Measurements from ENCODE around the gene CCDC149. TPM values are rescaled to one million over a fixed set of nuclear protein-coding genes. Genes with fewer than 3 reads are reported as not detected.

Gene CCDC149
- polyA plus RNA-seq, 1 experiment: 10.2 TPM

GRCh38 chr4:24884902-24885301 is 27.9 kb downstream of the CCDC149 start:
- POLR2A ChIA-PET: no interaction called here
- CTCF ChIA-PET: no interaction called here
- no peak for DNase-seq (ENCODE audit: low read depth)

GRCh38 chr4:24881508-24882196 is 31.2 kb downstream of the CCDC149 start:
- ChIA-PET CTCF (no interaction called here), POLR2A (no interaction called here)
- TF ChIP-seq, protein P1, sequence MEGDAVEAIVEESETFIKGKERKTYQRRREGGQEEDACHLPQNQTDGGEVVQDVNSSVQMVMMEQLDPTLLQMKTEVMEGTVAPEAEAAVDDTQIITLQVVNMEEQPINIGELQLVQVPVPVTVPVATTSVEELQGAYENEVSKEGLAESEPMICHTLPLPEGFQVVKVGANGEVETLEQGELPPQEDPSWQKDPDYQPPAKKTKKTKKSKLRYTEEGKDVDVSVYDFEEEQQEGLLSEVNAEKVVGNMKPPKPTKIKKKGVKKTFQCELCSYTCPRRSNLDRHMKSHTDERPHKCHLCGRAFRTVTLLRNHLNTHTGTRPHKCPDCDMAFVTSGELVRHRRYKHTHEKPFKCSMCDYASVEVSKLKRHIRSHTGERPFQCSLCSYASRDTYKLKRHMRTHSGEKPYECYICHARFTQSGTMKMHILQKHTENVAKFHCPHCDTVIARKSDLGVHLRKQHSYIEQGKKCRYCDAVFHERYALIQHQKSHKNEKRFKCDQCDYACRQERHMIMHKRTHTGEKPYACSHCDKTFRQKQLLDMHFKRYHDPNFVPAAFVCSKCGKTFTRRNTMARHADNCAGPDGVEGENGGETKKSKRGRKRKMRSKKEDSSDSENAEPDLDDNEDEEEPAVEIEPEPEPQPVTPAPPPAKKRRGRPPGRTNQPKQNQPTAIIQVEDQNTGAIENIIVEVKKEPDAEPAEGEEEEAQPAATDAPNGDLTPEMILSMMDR (IDR thresholded peaks at IDR 0.05; ENCODE audit: insufficient read depth, low read depth, low read length): no peak
- H3K27me3 ChIP-seq (ENCODE audit: control insufficient read depth, insufficient read depth, low read length): no peaks in the 10 kb centered on the region
- no peak for DNase-seq (ENCODE audit: low read depth)
- H3K36me3 ChIP-seq (ENCODE audit: control insufficient read depth, insufficient read depth, low read length): no peaks in the 10 kb centered on the region
- H3K4me3 ChIP-seq (ENCODE audit: low read depth, low read length): no peak overlapping the region

More at GRCh38 chr4:24884902-24885301, 27.9 kb downstream of the CCDC149 start:
- Histone ChIP-seq H3K4me3 (ENCODE audit: low read depth, low read length) (no peak overlapping the region), H3K36me3 (ENCODE audit: control insufficient read depth, insufficient read depth, low read length) (no peaks in the 10 kb centered on the region), H3K27me3 (ENCODE audit: control insufficient read depth, insufficient read depth, low read length) (no peaks in the 10 kb centered on the region)
- TF ChIP-seq, protein P1 (IDR thresholded peaks at IDR 0.05; ENCODE audit: insufficient read depth, low read depth, low read length): no peak

DNA sequence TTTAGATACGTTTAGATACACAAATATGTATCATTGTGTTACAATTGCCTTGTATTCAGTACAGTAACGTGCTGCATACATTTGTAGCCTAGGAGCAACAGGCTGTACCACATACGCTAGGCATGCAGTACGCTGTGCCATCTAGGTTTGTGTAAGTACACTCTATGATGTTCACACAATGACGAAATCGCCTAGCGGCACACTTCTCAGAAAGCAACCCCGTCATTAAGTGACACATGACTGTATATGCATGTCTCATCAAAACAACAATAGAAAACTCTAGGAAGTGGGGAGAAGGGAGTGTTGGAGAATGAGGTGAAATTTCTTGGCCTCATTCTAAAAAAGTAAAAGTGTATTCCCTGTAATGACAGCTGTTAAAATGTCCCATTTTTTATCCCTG is 32.7 kb downstream of the CCDC149 start:
- ChIA-PET POLR2A (no interaction called here), CTCF (interaction anchor here (0.8 kb wide), 1 partner anchor 217 kb away, joined by 4 read pairs; no protein-coding TSS in a partner anchor)
- Histone ChIP-seq H3K36me3 (ENCODE audit: control insufficient read depth, insufficient read depth, low read length) (no peaks in the 10 kb centered on the region), H3K27me3 (ENCODE audit: control insufficient read depth, insufficient read depth, low read length) (no peaks in the 10 kb centered on the region), H3K4me3 (ENCODE audit: low read depth, low read length) (no peak overlapping the region)
- TF ChIP-seq, protein P1 (IDR thresholded peaks at IDR 0.05; ENCODE audit: insufficient read depth, low read depth, low read length): no peak
- no peak for DNase-seq (ENCODE audit: low read depth)

DNA sequence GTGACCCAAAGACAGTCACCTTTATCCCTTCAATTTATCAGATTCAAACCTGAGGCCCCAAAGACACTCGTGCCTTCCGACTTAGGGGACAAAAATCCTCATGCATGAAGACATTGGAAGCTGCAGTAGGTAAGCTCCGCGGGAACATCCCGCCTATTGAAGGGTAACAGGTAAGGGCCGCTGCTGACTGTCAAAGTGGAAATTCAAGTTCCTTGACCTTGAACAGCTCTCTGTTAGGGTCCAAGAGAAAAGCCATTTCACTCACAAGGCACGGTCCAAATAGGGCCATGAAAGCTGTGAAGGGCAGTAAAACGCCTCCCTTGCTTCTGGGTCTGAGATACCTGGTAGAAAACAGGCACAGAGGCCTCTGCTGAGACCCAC is 34.2 kb downstream of the CCDC149 start:
- CTCF ChIA-PET: no interaction called here
- POLR2A ChIA-PET: interaction anchor here (0.6 kb wide), 1 partner anchor 103 kb away, joined by 20 read pairs; no protein-coding TSS in a partner anchor
- H3K4me3 ChIP-seq (ENCODE audit: low read depth, low read length): no peak overlapping the region
- H3K36me3 ChIP-seq (ENCODE audit: control insufficient read depth, insufficient read depth, low read length): no peaks in the 10 kb centered on the region
- TF ChIP-seq, protein P1 (IDR thresholded peaks at IDR 0.05; ENCODE audit: insufficient read depth, low read depth, low read length): no peak
- no peaks in the 10 kb centered on the region for H3K27me3 ChIP-seq (ENCODE audit: control insufficient read depth, insufficient read depth, low read length)
- no peak for DNase-seq (ENCODE audit: low read depth)

DNA sequence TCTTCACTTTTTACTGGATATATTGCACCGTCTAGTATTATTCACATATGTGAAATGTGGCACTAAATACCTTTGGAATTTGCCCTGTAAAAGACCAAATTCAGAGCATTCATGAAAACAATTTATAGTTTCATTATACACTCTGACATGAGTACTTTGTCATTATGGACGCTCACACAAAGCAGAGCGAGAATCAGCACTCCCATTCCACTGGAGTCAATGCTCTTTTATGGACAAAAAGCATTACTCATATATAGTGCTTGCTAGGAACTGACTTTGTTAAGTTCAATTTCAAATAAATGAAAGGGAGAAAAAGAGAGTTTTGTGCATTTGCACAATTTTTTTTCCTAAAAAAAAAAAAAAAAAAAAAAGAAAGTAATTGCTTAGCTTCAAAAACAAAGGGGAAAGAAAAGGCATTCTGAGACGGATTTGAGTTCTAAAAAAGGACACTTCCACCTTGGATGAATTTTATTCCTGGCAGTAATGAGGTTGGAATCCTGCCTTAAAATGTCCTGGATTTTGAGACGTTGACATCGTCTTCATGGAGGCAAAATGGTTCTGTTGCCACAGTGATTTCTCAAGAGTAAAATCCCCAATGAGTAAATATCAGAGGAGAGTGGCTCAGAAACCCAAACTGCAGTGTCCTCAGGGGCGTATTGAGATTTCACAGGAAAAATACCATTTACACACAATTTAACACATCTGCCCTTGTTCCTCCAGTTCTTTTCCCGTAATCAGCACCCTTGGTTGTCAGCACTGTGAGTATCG is 34.8 kb downstream of the CCDC149 start:
- TF ChIP-seq, protein P1 (IDR thresholded peaks at IDR 0.05; ENCODE audit: insufficient read depth, low read depth, low read length): no peak
- H3K36me3 ChIP-seq (ENCODE audit: control insufficient read depth, insufficient read depth, low read length): no peaks in the 10 kb centered on the region
- ChIA-PET POLR2A (interaction anchor here (0.6 kb wide), 1 partner anchor 103 kb away, joined by 20 read pairs; no protein-coding TSS in a partner anchor), CTCF (interaction anchor here (2.1 kb wide), 1 partner anchor 10 kb away, joined by 4 read pairs; no protein-coding TSS in a partner anchor)
- DNase-seq (ENCODE audit: low read depth): no peak
- H3K27me3 ChIP-seq (ENCODE audit: control insufficient read depth, insufficient read depth, low read length): no peaks in the 10 kb centered on the region
- no peak overlapping the region for H3K4me3 ChIP-seq (ENCODE audit: low read depth, low read length)
